Stomach smooth muscle (tissue), 2 donors: Measurements from ENCODE around the gene AIMP2.
A peak's percentile ranks its signal among the peaks of the same experiment; 100 is the strongest.
"Not testable (repeated sequence)": the region's sequence is repeated elsewhere in the genome, so short reads cannot be mapped to it uniquely, and the experiment has no call there.

Experiments
- H3K27ac ChIP-seq: one replicate; pipeline ENCODE4 v1.7.0; 2013; ENCODE audit warnings: mild to moderate bottlenecking, low read length, inconsistent platforms
- H3K27me3 ChIP-seq, 2 donors: one replicate each; pipeline ENCODE4 v1.7.0; 2013; ENCODE audit warnings: low read length in 2 of 2; ENCODE audit not compliant: insufficient read depth in 2 of 2, control insufficient read depth in 1 of 2
- H3K36me3 ChIP-seq, 2 donors: one replicate each; pipeline ENCODE4 v1.7.0; 2013; ENCODE audit warnings: low read length in 2 of 2; ENCODE audit not compliant: control insufficient read depth in 2 of 2, insufficient read depth in 2 of 2
- H3K4me1 ChIP-seq: one replicate; pipeline ENCODE4 v1.7.0; 2013; ENCODE audit warnings: low read length; ENCODE audit not compliant: control insufficient read depth, insufficient read depth
- H3K4me3 ChIP-seq, 2 donors: one replicate each; pipeline ENCODE4 v1.7.0; 2013; ENCODE audit warnings: low read length in 2 of 2
- H3K9ac ChIP-seq, 2 donors: one replicate each; pipeline ENCODE4 v1.7.0; 2013; ENCODE audit warnings: low read length in 2 of 2, mild to moderate bottlenecking in 1 of 2
- H3K9me3 ChIP-seq, 2 donors: one replicate each; pipeline ENCODE4 v1.7.0; 2013; ENCODE audit warnings: low read length in 2 of 2; ENCODE audit not compliant: control insufficient read depth in 2 of 2
- donor health status: healthy.
- donor health status: Pancreatic carcinoma.

AIMP2 gene

GRCh38 chr7:6008668-6009611 is at the start of gene AIMP2, which contains the start of gene PMS2:
Gene AIMP2 (plus strand): TSS chr7:6009272. CDS start chr7:6009364, 92 bp downstream.
Gene PMS2 (minus strand): TSS chr7:6009049. CDS start chr7:6009019, 30 bp downstream.
- peaks cover 0 to 3% of the 10 kb centered on the region in 2 donors for H3K36me3 ChIP-seq
- H3K9ac ChIP-seq: peak within 1 kb of the TSS; percentile 80 to 85
- peak within 1 kb of the TSS; percentile 88 to 90 for H3K4me3 ChIP-seq
- H3K27ac ChIP-seq: peak within 1 kb of the TSS; percentile 91
- no peaks in the 10 kb centered on the region for H3K27me3 ChIP-seq
- H3K4me1 ChIP-seq: peaks cover 17% of the 10 kb centered on the region
- no peaks in the 10 kb centered on the region for H3K9me3 ChIP-seq

GRCh38 chr7:5963205-5963604 is 45.9 kb upstream of the AIMP2 start:
- H3K4me3 ChIP-seq, H3K36me3 ChIP-seq, H3K9me3 ChIP-seq, H3K4me1 ChIP-seq, H3K27ac ChIP-seq, H3K27me3 ChIP-seq, H3K9ac ChIP-seq: not testable (repeated sequence)

- not testable (repeated sequence) for H3K9ac ChIP-seq, H3K4me3 ChIP-seq, H3K4me1 ChIP-seq, H3K36me3 ChIP-seq, H3K9me3 ChIP-seq, H3K27me3 ChIP-seq, H3K27ac ChIP-seq
Observed at GRCh38 chr7:5963810-5964209, 45.3 kb upstream of the AIMP2 start.

- not testable (repeated sequence) for H3K9ac ChIP-seq, H3K9me3 ChIP-seq, H3K4me3 ChIP-seq, H3K4me1 ChIP-seq, H3K36me3 ChIP-seq, H3K27me3 ChIP-seq, H3K27ac ChIP-seq
Observed at GRCh38 chr7:5970347-5970911, 38.6 kb upstream of the AIMP2 start, which contains the start of gene RSPH10B. Gene RSPH10B (minus strand): TSS chr7:5970689. CDS start chr7:5967116, 3,573 bp downstream.

- H3K4me1 ChIP-seq, H3K36me3 ChIP-seq, H3K9me3 ChIP-seq, H3K27me3 ChIP-seq, H3K27ac ChIP-seq, H3K9ac ChIP-seq, H3K4me3 ChIP-seq: not testable (repeated sequence)
Observed at GRCh38 chr7:5973580-5973979, 35.5 kb upstream of the AIMP2 start.

- not testable (repeated sequence) for H3K4me1 ChIP-seq, H3K36me3 ChIP-seq, H3K9ac ChIP-seq, H3K4me3 ChIP-seq, H3K27ac ChIP-seq, H3K9me3 ChIP-seq, H3K27me3 ChIP-seq
Observed at GRCh38 chr7:5979680-5980314, 29.3 kb upstream of the AIMP2 start.

- not testable (repeated sequence) for H3K27me3 ChIP-seq, H3K9ac ChIP-seq, H3K4me3 ChIP-seq, H3K4me1 ChIP-seq, H3K36me3 ChIP-seq, H3K27ac ChIP-seq, H3K9me3 ChIP-seq
Observed at GRCh38 chr7:5987061-5987460, 22.0 kb upstream of the AIMP2 start.

- no peak overlapping the region for H3K4me3 ChIP-seq
- H3K36me3 ChIP-seq: peaks cover 14 to 18% of the 10 kb centered on the region in 2 donors
- no peaks in the 10 kb centered on the region for H3K4me1 ChIP-seq
- no peaks in the 10 kb centered on the region for H3K9me3 ChIP-seq
- no peak overlapping the region for H3K9ac ChIP-seq
- no peak overlapping the region for H3K27ac ChIP-seq
- no peaks in the 10 kb centered on the region for H3K27me3 ChIP-seq
Observed at GRCh38 chr7:5997210-5997808, 11.8 kb upstream of the AIMP2 start.

- Histone ChIP-seq H3K27me3 (no peaks in the 10 kb centered on the region), H3K27ac (no peak overlapping the region), H3K4me1 (peaks cover 17% of the 10 kb centered on the region), H3K4me3 (no peak overlapping the region), H3K9ac (no peak overlapping the region), H3K36me3 (peaks cover 0 to 4% of the 10 kb centered on the region in 2 donors), H3K9me3 (no peaks in the 10 kb centered on the region)
Observed at GRCh38 chr7:6007386-6007785, 1.7 kb upstream of the AIMP2 start.

- not testable (repeated sequence) for H3K36me3 ChIP-seq, H3K27me3 ChIP-seq, H3K27ac ChIP-seq, H3K9me3 ChIP-seq
- Histone ChIP-seq H3K4me3 (peak overlapping the region; percentile 88 to 90), H3K9ac (peak overlapping the region; percentile 60 to 85), H3K4me1 (peaks cover 17% of the 10 kb centered on the region)
Observed at GRCh38 chr7:6007835-6008590, 1.1 kb upstream of the AIMP2 start.
